Stomach (tissue), 9 donors: ENCODE data around the gene ULK4. TPM values are rescaled to one million over a fixed set of nuclear protein-coding genes. Genes with fewer than 3 reads are reported as not detected.

ENCODE experiments used
- DNase-seq, 2 donors: peaks; one replicate each; pipeline versions ENCODE4 v3.0.0 to v3.0.0-alpha.2; 2013 to 2019
- H3K27ac ChIP-seq, 5 donors: fragments of 200-600 bp in 4 of 5; sonication (generic) in 4 of 5; one replicate each; pipeline ENCODE4 v1.5.1; 2013 to 2019; ENCODE audit warnings: mild to moderate bottlenecking in 1 of 5, moderate library complexity in 1 of 5
- H3K27me3 ChIP-seq, 3 donors: fragments of 200-600 bp; sonication (generic); one replicate each; pipeline ENCODE4 v1.5.1; 2017 to 2019; ENCODE audit warnings: mixed run types in 1 of 3
- H3K36me3 ChIP-seq, 4 donors: fragments of 200-600 bp; sonication (generic); 1 replicate in 3 of 4; 2 replicates in 1 of 4; pipeline ENCODE4 v1.5.1; 2016 to 2019
- H3K4me1 ChIP-seq, 4 donors: fragments of 200-600 bp; sonication (generic); one replicate each; pipeline ENCODE4 v1.5.1; 2016 to 2019
- H3K4me3 ChIP-seq, 4 donors: fragments of 200-600 bp; sonication (generic) in 3 of 4; one replicate each; pipeline ENCODE4 v1.5.1; 2016 to 2019; ENCODE audit warnings: mild to moderate bottlenecking in 1 of 4
- H3K9me3 ChIP-seq, 4 donors: fragments of 200-600 bp; sonication (generic); one replicate each; pipeline ENCODE4 v1.5.1; 2016 to 2019
- EP300 ChIP-seq: sonication (generic); formaldehyde crosslinking; IDR thresholded peaks from one replicate; pipeline ENCODE4 v1.6.1; 2017; ENCODE audit warnings: antibody characterized with exemption
- POLR2A ChIP-seq, 4 donors: fragments of 450-650 bp; IDR thresholded peaks; one replicate each; pipeline ENCODE4 v1.6.1; 2016; ENCODE audit warnings: antibody characterized with exemption in 4 of 4, control low read depth in 2 of 4, mild to moderate bottlenecking in 1 of 4, moderate library complexity in 1 of 4
- POLR2AphosphoS5 ChIP-seq, 3 donors: sonication (generic); formaldehyde crosslinking; IDR thresholded peaks; one replicate each; pipeline ENCODE4 v1.6.1; 2016; ENCODE audit warnings: antibody characterized with exemption in 3 of 3
- WGBS, 5 donors: extraction: QIAGEN DNeasy Blood & Tissue Kit in 3 of 5; methylation state at CpG; one replicate each; pipeline versions ENCODE4 v1.1.5 to v1.1.7; 2013 to 2018; 5-methylcytosine and 5-hydroxymethylcytosine counted together
- intact Hi-C: fragments of 100-400 bp; cut with DNase I; formaldehyde crosslinking; loops from one replicate; pipeline ENCODE4 v1.15.1; 2023; ENCODE audit warnings: low total_unique reads
- polyA plus RNA-seq, 3 donors: library from polyadenylated mRNA; stranded (reverse); fragments of 200-250 nt; gene quantifications; one replicate each; pipeline ENCODE4 v1.2.3, GENCODE V29; 2013
- total RNA-seq, 5 donors: library from RNA; depleted of rRNA; stranded (reverse); fragments of >200 nt; gene quantifications; one replicate each; pipeline versions ENCODE4 v1.1.0 to v1.2.3, GENCODE V29; 2014 to 2016
- TF ChIP-seq, protein P1 (sequence below), 7 experiments: fragments of 450-650 bp in 4 of 7; fragments of 200-600 bp in 3 of 7; sonication (generic) in 3 of 7; IDR thresholded peaks; one replicate each; pipeline ENCODE4 v1.5.1; 2016 to 2019; ENCODE audit warnings: antibody characterized with exemption in 7 of 7, control low read depth in 2 of 7, mild to moderate bottlenecking in 1 of 7
- donor health status: healthy with polysubstance abuse.
- donor health status: Bipolar disorder and iron deficiency.
- donor health status: healthy.

ULK4 gene
- total and polyA plus RNA-seq, 8 donors = 1.6 to 150 (median 7.4) TPM

DNA sequence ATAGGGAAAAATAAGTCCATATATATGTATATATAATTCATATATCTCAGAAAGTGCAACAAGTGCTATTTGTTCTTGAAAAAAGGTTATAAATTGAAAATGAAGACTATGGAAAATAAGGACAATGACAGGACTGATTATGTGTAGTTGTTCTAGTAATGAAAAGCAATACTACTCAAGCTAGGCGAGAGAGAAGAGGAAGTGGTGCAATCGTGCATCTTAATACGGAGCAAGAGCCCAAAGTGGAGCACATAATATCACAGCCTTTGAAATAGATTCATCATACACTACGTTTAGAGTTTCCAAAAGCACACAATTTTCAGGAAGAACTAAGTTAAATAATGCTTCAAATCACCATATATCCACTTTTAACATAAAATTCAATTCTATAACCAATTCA lies 87.9 kb downstream of the ULK4 start:
- H3K27me3 ChIP-seq = no peaks in the 10 kb centered on the region
- TF ChIP-seq, protein P1, sequence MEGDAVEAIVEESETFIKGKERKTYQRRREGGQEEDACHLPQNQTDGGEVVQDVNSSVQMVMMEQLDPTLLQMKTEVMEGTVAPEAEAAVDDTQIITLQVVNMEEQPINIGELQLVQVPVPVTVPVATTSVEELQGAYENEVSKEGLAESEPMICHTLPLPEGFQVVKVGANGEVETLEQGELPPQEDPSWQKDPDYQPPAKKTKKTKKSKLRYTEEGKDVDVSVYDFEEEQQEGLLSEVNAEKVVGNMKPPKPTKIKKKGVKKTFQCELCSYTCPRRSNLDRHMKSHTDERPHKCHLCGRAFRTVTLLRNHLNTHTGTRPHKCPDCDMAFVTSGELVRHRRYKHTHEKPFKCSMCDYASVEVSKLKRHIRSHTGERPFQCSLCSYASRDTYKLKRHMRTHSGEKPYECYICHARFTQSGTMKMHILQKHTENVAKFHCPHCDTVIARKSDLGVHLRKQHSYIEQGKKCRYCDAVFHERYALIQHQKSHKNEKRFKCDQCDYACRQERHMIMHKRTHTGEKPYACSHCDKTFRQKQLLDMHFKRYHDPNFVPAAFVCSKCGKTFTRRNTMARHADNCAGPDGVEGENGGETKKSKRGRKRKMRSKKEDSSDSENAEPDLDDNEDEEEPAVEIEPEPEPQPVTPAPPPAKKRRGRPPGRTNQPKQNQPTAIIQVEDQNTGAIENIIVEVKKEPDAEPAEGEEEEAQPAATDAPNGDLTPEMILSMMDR (IDR thresholded peaks at IDR 0.05) = no peak
- TF ChIP-seq POLR2AphosphoS5 (IDR thresholded peaks at IDR 0.05) (no peak), EP300 (no peak), POLR2A (IDR thresholded peaks at IDR 0.05) (no peak)
- no peak overlapping the region for H3K4me3 ChIP-seq
- H3K36me3 ChIP-seq = no peaks in the 10 kb centered on the region
- H3K9me3 ChIP-seq = no peaks in the 10 kb centered on the region
- intact Hi-C loops = no loop called here
- no peak for DNase-seq
- 87 to 94% (median 92%) methylated on average over 4 of the region's 4 CpGs for WGBS, 5 donors
- H3K27ac ChIP-seq = no peak overlapping the region
- H3K4me1 ChIP-seq = no peaks in the 10 kb centered on the region

GRCh38 chr3:41872157-41872556 lies 89.7 kb downstream of the ULK4 start:
- intact Hi-C loops = no loop called here
- DNase-seq = no peak
- no peaks in the 10 kb centered on the region for H3K4me1 ChIP-seq
- no peaks in the 10 kb centered on the region for H3K9me3 ChIP-seq
- no peaks in the 10 kb centered on the region for H3K36me3 ChIP-seq
- WGBS, 5 donors = 65 to 95% (median 71%) methylated on average over 1 of the region's 1 CpG
- H3K27ac ChIP-seq = no peak overlapping the region
- H3K27me3 ChIP-seq = no peaks in the 10 kb centered on the region
- H3K4me3 ChIP-seq = no peak overlapping the region
- TF ChIP-seq POLR2A (IDR thresholded peaks at IDR 0.05) (no peak), EP300 (no peak), POLR2AphosphoS5 (IDR thresholded peaks at IDR 0.05) (no peak)
- TF ChIP-seq, protein P1 (IDR thresholded peaks at IDR 0.05) = no peak

DNA sequence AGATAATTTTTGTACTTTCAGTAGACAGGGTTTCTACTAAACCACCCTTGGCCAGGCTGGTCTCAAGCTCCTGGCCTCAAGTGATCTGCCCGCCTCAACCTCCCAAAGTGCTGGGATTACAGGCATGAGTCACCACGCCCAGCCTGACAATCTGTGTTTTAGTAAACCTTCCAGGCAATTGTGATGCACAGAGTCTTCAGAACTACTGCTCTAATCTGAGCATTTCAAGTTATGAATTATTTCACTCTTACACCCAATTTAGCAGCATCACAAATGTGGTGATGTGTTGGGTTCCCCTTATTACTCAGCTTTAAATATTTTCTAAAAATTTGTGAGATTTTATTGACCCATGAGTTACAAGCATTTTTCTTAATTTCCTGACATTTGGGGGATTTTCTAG lies 94.4 kb downstream of the ULK4 start:
- intact Hi-C loops = no loop called here

GRCh38 chr3:41866298-41866697 lies 95.6 kb downstream of the ULK4 start:
- TF ChIP-seq EP300 = no peak
- no peak for TF ChIP-seq POLR2A (IDR thresholded peaks at IDR 0.05)
- TF ChIP-seq, protein P1 (IDR thresholded peaks at IDR 0.05) = no peak
- no peak for TF ChIP-seq POLR2AphosphoS5 (IDR thresholded peaks at IDR 0.05)

More for the DNA sequence above, 94.4 kb downstream of the ULK4 start:
- H3K4me3 ChIP-seq = no peak overlapping the region
- no peak overlapping the region for H3K27ac ChIP-seq
- H3K9me3 ChIP-seq = no peaks in the 10 kb centered on the region
- WGBS, 5 donors = 90 to 96% (median 93%) methylated on average over 2 of the region's 2 CpGs
- H3K27me3 ChIP-seq = no peaks in the 10 kb centered on the region
- DNase-seq = no peak
- no peaks in the 10 kb centered on the region for H3K36me3 ChIP-seq
- no peaks in the 10 kb centered on the region for H3K4me1 ChIP-seq
- TF ChIP-seq POLR2A (IDR thresholded peaks at IDR 0.05) (no peak), POLR2AphosphoS5 (IDR thresholded peaks at IDR 0.05) (no peak), EP300 (no peak)
- TF ChIP-seq, protein P1 (IDR thresholded peaks at IDR 0.05) = no peak

More at GRCh38 chr3:41866298-41866697, 95.6 kb downstream of the ULK4 start:
- intact Hi-C loops = no loop called here
- Histone ChIP-seq H3K36me3 (no peaks in the 10 kb centered on the region), H3K9me3 (no peaks in the 10 kb centered on the region), H3K27me3 (no peaks in the 10 kb centered on the region), H3K27ac (no peak overlapping the region), H3K4me1 (no peaks in the 10 kb centered on the region), H3K4me3 (no peak overlapping the region)
- no peak for DNase-seq
- 95 to 98% (median 96%) methylated on average over 3 to 6 of the region's 6 CpGs for WGBS, 5 donors
